ENCODE measurements around the gene SIRPB2.

Gene SIRPB2

GRCh38 chr20:1440024-1440423, 51.2 kb downstream of the SIRPB2 start:
- no peak for DNase-seq (ENCODE audit: low read depth)

DNA sequence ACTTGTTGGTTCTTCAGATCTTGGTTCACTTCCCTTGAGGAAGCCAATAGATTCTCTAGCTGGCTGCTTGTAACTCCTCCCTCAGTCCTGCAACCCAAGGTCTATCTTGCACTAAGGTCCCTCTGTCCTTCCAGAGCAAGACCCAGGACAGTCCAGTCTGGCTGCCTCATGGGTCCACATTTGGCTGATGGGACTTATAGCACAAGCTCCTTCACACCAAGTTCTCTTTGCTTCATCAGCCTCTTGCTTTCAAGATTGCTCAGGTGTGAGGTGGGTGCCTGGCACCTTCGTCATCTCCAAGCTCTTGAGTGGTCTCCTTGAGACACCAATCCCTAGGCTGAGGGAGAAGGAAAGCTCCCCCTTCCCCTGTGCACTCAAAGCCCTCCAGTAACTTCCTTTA, 52.9 kb downstream of the SIRPB2 start:
- DNase-seq (ENCODE audit: low read depth): no peak

DNA sequence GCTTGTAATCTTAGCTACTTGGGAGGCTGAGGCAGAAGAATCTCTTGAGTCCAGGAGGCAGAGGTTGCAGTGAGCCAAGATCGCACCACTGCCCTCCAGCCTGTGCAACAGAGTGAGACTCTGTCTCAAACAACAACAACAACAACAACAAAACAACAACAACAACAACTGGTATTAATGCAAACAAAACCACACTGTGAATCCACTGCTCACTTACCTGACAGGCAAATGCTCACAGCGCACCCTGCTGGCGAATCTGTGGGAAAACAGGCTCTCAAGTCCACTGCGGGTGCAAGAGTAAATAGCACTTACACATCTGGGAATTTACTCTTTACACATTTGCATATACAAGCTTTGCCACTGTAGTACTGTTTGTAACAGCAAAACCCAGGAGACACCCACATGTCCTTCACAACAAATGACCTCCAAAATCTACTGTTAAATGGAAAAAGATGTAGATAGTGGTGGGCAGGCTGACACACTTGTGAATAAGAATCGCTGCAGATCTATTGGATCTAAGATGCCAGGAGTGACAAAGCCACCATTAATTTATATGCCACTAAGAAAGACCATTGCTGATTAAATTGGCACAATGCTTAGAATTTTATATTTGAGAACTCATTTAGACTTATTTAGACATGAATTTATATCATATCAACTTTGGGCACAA, 53.9 kb downstream of the SIRPB2 start:
- DNase-seq (ENCODE audit: low read depth): peak; percentile 53

DNA sequence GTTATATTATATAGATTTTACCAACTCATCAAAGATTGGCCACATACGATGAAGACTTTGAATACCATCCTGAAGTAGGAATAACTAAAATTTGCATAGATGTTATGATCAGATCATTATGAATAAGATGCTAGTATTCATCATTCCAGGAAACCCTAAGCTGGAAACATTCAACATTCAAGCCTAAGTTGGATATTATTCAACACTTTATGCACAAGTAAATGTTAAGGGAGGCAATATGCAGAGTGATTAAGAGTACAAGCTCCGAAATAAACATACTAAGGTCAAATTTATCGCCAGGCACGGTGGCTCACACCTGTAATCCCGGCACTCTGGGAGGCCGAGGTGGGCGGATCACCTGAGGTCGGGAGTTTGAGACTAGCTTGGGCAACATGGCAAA, 55.0 kb downstream of the SIRPB2 start:
- no peak for DNase-seq (ENCODE audit: low read depth)

GRCh38 chr20:1435337-1435699, 55.9 kb downstream of the SIRPB2 start:
- DNase-seq (ENCODE audit: low read depth): no peak

DNA sequence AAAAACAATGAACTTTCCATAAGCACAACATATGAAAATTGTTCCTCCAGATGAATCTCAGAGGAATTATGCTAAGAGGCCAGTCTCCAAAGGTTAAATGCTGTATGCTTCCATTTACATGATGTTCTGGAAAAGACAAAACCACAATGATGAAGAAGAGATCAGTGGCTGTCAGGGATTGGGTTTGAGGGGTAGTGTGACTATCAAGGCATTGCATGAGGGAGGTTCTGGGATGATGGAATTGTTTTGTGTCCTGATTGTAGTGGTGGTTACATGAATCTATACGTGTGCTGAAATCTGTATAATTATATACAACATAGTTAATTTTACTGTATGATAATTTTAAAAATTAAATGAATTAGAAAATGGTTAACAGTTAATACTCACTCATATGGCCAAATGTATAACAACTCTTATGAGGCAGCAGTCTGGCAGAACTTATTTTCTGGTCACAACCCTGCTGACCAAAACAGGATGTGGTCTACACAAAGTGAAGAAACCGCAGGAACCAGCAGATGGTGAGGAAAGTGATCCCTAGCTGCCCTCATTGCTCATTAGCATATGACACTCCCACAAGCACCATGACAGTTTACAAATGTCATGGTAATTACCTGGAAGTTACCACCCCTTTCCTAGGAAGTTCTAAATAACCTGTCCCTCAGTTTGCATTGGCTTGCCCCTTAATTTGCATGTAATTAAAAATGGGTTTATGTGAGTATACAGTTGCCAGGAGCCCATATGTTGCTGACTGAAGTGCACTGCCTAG, 56.5 kb downstream of the SIRPB2 start:
- DNase-seq (ENCODE audit: low read depth): peak; percentile 16

DNA sequence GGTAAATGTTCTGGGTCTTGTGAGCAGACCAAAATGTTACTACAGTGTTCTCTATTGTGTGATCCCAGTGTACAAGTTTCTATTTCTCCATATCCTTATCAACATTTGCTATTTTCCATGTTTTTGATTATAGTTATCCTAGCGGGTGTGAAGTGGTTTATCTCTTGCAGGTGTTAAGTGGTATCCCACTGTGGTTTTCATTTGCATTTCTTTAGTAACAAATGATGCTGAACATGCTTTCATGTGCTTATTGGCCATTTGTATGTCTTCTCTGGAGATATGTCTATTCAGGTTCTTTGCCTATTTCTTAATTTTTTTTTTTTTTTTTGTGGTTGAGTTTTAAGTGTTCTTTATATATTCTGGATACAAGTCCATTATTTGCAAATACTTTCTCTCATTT, 60.1 kb downstream of the SIRPB2 start:
- no peak for DNase-seq (ENCODE audit: low read depth)

DNA sequence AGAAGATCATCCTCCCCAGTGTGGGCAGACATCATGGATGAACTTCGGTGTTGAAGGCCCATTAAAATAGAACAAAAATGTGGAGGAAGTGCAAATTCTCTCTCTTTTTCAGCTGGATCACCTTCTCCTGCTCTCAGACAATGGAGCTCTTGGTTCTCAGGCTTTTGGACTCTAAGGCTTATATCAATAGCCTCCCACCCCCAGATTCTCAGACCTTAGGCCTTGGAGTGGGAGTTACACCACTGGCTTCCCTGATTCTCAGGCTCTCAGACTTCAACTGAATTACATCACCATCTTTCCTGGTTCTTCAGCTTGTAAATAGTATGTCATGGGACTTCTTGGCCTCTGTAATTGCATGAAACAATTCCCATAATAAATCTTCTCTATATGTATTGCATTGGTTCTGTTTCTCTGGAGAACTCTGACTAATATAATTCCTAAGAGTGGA, 61.2 kb downstream of the SIRPB2 start:
- DNase-seq (ENCODE audit: low read depth): no peak

DNA sequence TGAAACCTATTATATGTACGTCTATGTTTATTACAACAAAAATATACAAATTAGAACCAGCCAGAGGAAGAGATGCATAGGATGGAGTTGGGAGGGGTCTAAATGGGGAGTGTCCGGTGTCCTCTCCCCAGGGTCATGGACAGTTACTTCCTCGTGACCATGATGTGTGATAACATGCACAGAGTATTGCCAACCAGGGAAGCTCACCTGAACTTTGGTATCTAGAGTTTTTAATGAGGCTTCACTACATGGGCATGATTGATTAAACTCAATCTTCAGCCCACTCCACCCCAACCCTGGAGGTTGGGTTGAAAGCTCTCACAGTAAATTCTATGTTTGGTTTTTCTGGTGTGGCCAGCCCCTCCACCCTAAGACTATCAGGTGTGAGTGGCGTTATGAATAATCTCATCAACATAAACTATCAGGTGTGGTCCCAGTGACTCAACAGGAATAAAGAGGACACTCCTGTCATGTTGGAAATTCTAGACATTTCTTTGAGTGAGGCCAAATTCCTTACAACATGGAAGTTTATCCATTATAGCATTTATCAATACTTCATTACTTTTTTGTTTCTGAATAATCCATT, 62.0 kb downstream of the SIRPB2 start:
- no peak for DNase-seq (ENCODE audit: low read depth)

DNA sequence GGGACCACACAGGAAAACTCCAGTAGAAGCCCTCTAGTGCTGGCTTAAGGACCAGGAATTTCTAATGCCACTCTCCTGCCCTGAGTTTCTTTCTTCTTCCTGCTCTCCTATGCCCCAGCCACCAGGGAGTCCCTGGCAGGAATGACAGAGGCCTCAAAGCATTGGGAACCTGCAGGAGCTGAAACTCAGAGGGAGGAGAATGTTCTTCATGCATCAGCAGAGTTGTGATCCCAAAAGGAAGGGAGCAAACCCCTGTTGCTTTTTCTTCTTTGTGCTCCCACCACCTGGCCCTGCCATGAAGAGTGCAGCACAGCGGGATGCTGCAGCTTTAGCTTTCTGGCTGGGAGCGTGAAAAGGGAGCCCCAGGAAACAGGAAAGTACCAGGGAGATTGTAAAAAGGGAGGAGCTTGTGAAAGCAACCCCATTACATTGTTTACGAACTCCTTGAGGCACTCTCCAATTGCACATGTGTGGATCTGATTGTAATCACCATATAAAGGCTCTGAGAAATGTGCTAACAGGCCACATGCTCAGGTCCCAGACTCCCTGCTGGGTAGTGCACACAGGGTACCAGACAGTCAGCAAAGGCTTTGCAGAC, 63.7 kb downstream of the SIRPB2 start:
- DNase-seq (ENCODE audit: low read depth): no peak

- DNase-seq (ENCODE audit: low read depth): no peak
Measured at GRCh38 chr20:1426231-1426849, 64.9 kb downstream of the SIRPB2 start.

Data from stimulated activated CD8-positive, alpha-beta memory T cell treated with anti-CD3 and anti-CD28 coated beads, Interleukin-7, amount 100 ng/mL, for 24 hours (primary cell).